HG03095 (cell line): Measurements from ENCODE around the gene MEIS1.

ENCODE experiments used
- ATAC-seq: cut with Tn5 transposase; IDR thresholded peaks from one replicate; pipeline ENCODE4 v1.9.1; 2021; ENCODE audit warnings: moderate library complexity; ENCODE audit not compliant: unreplicated experiment

The MEIS1 gene

GRCh38 chr2:66498289-66498975 is 63.5 kb downstream of the MEIS1 start:
- no peak for ATAC-seq

GRCh38 chr2:66501267-66501666 is 66.3 kb downstream of the MEIS1 start:
- no peak for ATAC-seq

GRCh38 chr2:66506265-66506664 is 71.3 kb downstream of the MEIS1 start:
- ATAC-seq = no peak

- no peak for ATAC-seq
These were observed 72.8 kb downstream of the MEIS1 start for GRCh38 chr2:66507673-66508201.

- ATAC-seq = no peak
These were observed 73.7 kb downstream of the MEIS1 start for GRCh38 chr2:66508484-66509071.

GRCh38 chr2:66509326-66509811 is 74.4 kb downstream of the MEIS1 start:
- ATAC-seq = no peak

- ATAC-seq = no peak
These were observed 77.7 kb downstream of the MEIS1 start for GRCh38 chr2:66512626-66513025.

GRCh38 chr2:66515743-66516142 is 80.8 kb downstream of the MEIS1 start:
- no peak for ATAC-seq

GRCh38 chr2:66516499-66516898 is 81.6 kb downstream of the MEIS1 start:
- ATAC-seq = no peak

GRCh38 chr2:66517772-66518171 is 82.8 kb downstream of the MEIS1 start:
- no peak for ATAC-seq

GRCh38 chr2:66519264-66519843 is 84.4 kb downstream of the MEIS1 start:
- no peak for ATAC-seq

- ATAC-seq = no peak
These were observed 86.5 kb downstream of the MEIS1 start for GRCh38 chr2:66521291-66521922.

- no peak for ATAC-seq
These were observed 87.9 kb downstream of the MEIS1 start for GRCh38 chr2:66522611-66523376.

- ATAC-seq = no peak
These were observed 88.5 kb downstream of the MEIS1 start for GRCh38 chr2:66523377-66523969.

- no peak for ATAC-seq
These were observed 89.1 kb downstream of the MEIS1 start for GRCh38 chr2:66523990-66524389.

GRCh38 chr2:66525606-66526005 is 90.7 kb downstream of the MEIS1 start:
- no peak for ATAC-seq

- no peak for ATAC-seq
These were observed 91.3 kb downstream of the MEIS1 start for GRCh38 chr2:66526180-66526579.

GRCh38 chr2:66528974-66529724 is 94.2 kb downstream of the MEIS1 start:
- ATAC-seq = no peak

GRCh38 chr2:66530651-66531050 is 95.7 kb downstream of the MEIS1 start:
- ATAC-seq = no peak

GRCh38 chr2:66531155-66531554 is 96.2 kb downstream of the MEIS1 start:
- ATAC-seq = no peak
